GM21619 (cell line): Measurements from ENCODE around the gene RTN4RL2.

Experiments
- ATAC-seq: cut with Tn5 transposase; IDR thresholded peaks from one replicate; pipeline ENCODE4 v1.9.1; 2021; ENCODE audit not compliant: unreplicated experiment

RTN4RL2 gene

DNA sequence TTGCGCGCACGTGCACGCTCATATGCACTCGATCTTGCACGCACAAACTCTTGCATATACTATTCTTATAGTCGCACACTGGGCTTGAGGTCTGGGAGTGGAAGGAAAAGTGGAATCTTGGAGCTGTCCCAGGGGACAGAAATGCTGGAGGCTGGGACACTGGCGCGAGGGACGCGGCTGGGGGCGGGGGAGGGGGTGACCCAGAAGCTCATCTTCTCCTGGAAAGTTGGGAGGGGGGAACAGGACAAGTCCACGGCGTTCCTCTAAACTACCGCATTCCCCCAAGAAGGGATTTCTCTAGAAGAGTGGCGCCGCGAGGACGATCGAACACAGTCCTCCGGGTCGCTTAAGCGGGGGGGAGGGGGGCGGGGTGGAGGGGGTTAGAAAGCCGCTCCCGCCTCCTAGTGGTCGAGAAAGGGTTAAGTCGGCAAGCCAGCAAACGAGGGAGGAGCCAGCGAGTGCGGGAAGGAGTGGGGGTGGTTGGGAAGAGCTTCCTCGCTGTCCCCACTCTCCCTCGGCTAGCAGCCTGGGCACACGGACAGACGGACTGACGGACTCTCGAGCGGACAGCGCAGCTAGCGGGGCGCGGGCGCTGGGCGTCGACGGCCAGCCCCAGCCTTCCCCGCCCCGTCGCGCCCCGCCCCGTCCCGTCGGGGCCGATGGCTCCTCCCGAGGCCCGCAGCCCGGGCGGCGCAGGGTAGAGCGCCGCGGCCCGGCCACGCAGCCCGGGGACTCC, at the start of gene RTN4RL2:
RTN4RL2 (plus strand) TSS at position 507 of the 736 bp plus-strand sequence. CDS start 338 bp downstream, outside the sequence.
- peak; percentile 40 for ATAC-seq

DNA sequence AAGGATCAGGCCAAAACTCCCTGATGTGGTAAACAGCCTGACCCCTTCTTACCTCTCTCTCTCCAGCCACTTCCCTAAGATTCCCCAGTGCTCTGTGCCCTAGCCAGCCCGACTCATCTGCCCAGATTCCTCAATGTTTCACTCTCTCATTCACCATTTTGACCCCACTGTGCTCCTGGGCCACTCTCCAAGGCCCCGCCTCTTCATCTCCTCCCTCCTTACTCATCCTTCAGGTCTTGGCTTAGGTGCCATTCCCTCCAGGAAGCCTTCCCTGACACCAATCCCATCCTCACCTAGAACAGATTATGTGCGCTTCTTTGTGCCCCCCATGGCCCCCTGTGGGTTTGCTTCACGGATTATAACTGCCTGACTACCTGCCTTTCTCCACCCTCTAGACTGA, 46.6 kb upstream of the RTN4RL2 start:
- no peak for ATAC-seq

DNA sequence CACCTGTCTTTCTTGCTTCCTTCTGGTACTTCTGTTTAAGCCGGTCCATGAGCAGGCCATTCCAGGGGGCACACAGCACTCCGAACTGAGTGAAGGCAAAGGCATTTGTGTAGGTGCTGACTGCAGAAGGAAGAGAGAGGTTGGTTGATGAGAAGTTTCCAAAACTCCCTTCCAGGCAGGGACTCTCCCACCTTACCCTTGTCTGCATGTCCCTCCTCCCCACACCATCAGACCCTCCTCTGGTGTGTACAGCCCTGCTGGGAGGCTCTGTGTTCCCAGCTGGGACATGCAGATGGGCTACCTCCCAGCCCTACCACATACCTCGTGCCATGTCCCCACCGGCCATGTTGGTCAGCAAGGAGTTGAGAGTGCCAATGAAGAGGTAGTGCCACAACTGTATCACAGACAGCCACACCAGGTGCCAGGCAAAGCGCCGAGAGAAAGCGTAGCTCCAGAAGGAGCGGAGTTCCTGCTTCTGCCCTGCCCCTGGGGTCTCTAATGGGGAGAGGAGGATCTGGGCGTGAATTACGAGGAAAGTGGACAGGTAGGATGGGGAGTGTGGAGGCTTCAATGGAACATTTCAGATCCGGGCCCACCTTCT, 45.6 kb upstream of the RTN4RL2 start:
- ATAC-seq = no peak

DNA sequence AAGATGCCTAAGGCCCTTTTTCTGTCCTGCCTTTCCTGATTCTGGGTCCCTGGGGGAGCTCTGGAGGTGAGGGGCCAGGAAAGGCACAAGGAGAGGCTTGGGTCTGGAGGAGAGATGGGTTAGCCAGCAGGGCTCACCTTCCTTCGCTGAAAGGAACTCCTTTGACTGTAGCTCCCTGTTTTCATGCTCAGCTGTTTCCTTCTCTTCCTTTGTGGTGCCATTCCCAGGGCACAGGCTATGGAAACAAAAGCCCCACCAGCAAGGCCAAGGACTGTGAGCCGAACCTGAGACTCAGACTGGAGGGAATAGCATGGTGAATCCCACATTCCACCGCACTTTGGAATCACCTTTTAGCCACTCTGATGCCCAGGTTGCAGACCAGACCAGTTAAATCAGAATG, 43.9 kb upstream of the RTN4RL2 start:
- ATAC-seq = no peak

DNA sequence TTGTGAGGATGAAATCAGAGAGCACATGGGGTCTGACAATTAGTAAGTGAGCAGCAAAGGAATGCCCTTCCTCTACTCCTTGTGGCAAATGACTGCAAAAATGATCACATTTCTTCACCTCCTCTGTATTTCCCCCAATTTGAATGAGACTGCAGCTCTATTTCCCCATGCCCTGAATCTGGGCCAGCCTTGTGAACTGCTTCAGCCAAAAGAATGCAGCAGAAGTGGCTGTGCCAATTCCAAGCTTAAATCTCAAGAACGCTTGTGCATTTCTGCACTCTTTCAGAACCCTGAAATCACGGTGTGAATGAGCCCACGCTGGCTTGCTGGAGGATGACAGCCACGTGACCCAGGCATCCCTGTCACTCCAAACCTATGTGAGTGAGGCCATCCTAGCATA, 43.3 kb upstream of the RTN4RL2 start:
- ATAC-seq = no peak

DNA sequence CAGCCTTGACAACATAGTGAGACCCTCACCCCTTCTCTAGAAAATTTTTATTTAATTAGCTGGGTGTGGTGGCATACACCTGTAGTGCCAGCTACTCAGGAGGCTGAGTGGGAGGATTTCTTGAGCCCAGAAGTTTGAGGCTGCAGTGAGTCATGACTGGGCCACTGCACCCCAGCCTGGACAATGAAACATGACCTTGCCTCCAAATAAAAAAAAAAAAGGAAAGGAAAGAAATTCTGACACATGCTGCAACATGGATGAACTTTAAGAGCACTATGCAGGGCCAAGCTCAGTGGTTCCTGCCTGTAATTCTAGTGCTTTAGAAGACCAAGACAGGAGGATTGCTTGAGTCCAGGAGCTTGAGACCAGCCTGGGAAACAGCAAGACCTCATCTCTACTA, 42.2 kb upstream of the RTN4RL2 start:
- ATAC-seq = no peak

DNA sequence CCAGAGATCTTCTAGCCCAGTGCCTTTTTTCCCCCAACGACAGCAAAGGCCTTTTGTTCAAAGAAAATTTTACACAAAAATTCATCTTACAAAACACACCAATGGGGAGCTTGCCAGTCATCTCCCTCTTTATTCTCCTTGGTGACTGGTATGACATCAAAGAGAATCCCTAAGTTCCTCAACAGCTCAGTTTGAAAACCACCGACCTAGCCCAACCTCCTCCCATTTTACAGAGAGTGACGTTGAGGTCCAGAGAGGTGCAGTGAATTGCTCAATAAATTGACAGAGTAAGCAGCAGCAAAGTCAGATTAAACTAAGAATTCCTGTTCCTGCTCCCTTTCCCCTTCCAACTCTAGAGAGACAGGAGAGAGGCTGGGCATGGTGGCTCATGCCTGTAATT, 41.2 kb upstream of the RTN4RL2 start:
- ATAC-seq = no peak

DNA sequence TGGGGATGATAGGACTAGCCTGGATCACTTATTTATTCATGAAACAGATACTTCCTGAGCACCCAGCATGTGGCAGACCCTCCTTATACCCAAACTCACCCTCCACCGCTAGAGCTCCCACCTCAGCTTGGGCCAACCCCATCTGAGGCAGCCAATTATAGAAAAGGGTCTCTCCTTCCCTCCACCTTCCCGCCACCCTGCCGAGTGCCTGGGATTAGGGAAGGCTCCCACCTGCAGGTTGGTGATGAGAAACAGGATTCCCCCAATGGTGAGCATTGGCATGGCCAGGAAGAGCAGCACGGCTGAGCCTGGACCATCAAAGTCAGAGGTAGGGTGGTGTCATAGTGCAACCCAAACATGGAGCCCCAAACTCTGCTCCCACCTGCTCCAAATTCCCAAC, 39.3 kb upstream of the RTN4RL2 start:
- ATAC-seq = no peak

DNA sequence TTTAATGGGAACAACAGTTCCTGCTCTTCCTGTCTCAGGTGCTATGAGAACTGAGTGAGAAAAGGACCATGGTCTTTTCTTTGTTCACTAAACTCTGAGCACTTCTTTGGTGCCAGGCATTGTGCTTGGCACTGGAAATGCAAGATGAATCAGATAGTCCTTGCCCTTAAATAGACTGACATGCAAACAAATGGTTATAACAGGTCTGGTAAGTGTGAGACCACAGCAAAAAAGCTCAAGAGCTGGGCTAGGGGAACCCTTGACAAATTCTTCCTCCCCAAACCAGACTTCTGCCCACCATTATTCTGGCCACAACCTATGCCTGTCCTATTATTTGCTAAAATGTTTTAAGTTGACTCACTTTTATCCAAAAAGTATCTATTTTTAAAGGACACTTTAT, 38.5 kb upstream of the RTN4RL2 start:
- ATAC-seq = no peak

DNA sequence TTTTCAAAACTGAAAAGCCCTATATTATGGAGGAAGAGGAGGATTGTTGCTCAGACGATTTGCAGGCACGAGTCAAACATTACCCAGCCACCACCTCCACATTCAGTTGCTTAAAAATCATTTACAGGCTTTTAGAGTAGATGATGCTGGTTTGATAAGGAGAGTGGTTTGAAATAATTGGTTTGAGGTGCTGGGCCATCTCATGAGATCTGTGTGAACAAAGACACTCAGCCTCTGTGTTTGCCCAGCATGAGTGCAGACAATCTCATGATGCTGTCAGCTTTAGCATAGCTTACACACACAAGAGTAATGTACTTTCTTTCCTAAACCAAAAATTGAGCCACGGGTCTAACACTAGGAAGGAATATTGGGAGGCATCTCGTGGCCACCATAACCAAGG, 37.7 kb upstream of the RTN4RL2 start:
- ATAC-seq = no peak

DNA sequence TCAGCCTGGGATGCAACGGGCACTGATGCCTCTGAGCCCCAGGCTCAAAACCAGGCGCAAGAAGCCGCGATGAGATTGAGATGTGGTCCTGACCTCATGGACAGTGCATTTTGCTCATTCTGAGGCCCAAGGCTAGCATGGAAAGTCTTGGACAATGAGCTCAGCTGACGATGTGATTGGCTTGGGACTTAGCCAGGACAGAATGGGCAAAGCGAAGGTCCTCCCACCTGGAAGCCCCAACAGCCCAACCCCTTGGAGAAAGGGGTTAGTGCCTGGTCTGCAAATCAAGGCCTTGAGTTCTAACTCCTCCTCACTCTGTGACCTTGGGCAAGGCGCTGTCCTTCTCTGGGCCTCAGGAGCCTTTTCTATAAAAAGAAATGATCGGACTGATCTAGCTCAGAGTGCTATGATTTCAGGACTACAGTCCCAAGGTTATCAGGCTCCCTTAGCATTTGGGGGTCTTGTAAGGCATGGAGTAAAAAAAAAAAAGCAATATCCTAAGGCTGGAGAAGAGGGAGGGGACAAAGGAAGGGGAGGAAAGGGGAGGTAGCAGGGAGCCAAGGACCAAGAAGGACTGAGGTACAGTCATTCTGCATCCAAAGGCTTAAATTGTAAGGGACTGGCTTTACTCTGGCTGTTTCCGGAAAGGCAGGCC, 36.1 kb upstream of the RTN4RL2 start:
- no peak for ATAC-seq

DNA sequence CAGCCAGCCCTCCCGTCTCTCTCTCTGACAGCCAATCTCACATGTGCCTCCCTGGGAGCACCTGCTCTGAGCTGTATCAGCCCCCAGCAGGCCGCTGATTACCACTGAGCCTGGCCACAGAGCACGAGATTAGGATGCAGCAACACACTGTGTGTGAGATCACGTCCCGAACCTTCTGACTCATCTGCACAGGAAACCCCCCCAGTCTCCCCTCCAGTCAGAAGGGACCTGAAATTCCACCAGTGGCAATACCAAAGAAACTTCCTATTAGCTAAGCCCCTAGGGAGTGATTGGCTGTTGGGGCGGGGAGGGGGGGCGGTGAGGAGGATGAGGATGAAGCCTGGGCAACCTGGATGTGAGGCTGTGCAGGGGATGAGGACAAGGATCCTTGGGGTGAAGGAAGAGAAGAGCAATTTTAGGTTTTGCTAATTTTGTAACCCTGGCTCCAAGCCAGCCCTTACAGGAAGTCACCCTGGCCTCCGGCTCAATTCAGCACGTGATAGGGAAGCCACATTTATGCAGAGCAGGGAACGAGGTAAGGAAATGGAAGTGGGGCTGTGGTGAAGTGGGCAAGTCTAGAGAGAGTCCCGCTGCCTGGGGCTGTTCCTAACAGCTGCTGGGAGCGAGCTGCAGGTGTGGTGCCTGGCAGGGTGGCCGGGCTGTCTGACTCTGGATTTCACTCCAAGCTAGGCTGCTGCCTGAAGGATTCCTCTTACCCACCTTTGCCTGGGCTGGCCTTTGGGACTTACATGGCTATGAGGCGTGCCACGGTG, 35.4 kb upstream of the RTN4RL2 start:
- peak; percentile 88 for ATAC-seq

DNA sequence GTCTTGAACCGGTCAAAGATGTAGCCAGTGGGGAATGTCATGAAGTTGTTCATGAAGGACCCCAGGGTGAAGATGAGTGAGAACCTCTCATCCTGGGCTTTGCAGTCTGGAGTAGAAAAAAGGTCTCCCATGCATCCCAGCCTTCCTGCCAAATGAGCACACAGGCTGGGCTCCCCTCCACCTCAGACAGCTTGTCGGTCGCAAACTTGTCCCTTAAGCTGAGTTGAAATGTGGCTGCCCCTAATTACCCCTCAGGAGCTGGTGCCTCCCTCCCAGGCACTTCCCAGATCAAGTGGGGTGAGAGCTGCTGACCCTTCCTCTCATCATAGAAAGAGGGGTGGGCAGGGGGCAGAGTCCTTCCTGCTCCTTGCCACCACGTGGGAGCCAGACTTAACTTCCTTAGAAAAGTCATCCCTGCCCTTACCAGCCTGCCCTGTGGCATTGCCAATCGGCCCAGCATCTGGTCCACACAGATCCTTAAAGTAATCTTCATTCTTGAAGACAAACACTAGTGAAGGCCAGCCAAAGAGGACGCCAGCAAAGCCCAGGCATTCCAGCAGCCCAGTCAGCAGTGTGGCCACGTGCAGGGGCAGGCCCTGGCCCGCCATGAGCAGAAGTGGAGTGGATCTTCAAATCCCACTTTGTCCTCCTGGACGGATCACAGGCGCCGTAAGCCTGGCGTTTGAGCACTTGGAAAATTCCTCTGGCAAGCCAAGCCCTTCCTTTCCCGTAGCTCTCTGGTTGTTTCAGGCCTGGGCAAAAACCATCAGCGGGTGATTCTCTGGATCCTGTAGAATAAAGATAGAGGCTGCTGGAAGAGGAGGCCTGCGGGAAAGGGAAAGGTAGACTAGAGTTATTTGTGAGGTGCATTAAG, 34.5 kb upstream of the RTN4RL2 start:
- no peak for ATAC-seq

DNA sequence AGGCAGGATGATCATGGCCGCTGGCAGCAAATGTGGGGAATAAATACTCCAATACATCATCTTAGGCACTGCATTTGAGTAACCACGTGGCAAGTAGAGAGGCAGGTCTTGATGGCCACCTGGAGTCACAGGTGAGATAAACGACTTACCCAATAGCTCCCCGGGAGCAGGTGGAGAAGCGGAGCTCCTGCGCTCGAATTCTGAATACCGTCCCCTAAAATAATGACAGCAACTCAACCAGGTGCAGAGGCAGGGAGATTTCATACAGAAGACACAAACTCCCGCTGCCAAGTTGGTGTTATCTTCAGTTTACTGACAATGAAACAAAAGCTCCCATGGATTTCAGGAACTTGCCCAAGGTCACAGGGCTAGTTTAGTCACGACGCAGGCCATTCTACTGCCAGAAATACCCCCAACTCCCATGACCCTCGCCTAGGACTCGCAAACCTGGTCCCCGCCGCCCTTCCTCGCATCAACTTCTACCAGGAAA, 33.8 kb upstream of the RTN4RL2 start:
- ATAC-seq = no peak

DNA sequence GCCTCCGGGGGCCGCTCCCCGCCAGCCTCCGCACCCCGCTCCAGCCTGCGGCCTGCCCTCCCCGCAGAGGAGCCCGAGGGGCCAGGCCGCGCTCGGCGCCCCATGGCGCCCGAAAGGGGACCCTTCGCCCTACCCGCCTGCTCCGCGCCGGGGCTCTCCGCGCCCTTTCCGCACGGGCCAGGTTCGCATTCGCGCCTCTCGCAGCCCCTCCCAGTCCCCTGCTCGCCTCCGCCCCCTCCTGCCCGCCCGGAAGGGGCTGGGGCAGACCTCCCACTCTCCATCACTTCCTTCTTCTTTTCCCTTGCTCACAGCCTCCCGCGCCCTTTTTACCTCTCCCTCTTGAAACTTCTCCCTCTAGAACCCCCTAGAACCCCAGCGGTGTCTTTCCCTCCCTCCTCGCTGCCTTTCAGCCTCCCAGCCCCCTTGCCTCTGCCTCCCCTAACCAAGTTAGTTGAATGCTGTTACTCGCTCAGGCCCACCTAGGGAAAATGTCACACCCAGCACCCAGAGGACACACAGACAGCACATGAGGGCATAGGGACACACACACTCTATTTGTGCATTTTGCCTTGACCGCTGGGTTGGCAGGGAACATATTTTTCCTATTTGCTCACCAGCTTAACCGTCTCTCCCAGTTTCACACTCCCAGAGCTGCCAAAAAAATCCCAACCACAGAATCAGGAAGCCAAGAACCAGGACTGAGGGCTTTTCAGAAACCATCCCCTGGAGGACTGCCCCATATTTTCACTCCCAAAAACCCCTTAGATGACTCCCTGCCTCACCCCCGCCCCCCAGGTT, 33.2 kb upstream of the RTN4RL2 start, which contains the start of gene SLC43A3:
SLC43A3 (minus strand) TSS at position 193 of the 798 bp plus-strand sequence. CDS start 949 bp downstream, outside the sequence.
- ATAC-seq = peak; percentile 58

DNA sequence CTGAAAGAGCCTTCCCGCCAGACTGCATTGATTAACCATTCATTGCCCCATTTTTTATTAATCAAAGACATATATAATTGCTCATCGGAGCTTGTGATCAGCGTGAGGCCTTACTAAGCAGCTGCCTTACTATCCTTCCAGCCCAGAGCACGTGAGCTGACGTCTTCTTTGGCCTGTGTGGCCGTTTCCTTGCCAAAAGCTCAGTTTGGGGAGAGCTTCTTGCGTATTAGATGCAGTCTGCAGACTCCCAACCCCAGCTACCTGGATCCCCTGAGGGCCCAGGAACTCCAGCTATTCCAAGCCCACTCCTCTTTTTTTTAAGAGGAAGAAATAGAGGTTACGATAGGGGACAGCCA, 32.6 kb upstream of the RTN4RL2 start:
- no peak for ATAC-seq

DNA sequence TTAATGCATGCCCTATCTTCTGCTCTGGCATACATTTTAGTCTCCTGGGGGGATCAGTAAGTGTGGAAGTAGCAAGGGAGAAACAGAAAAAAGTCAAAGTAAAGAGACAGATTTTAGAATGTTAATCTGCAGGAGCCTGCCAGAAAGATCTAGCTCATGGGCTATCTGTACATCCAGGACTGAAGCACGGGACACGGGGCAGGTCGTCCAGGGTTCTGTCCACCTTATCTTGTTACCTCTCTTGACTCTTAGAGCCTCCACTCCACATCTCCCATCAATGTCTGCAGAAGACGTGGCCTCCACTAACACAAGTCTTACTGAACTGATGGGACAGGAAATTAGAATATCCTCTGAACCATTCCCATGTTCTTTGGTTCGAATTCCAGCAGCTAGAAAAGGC, 31.7 kb upstream of the RTN4RL2 start:
- ATAC-seq = no peak

DNA sequence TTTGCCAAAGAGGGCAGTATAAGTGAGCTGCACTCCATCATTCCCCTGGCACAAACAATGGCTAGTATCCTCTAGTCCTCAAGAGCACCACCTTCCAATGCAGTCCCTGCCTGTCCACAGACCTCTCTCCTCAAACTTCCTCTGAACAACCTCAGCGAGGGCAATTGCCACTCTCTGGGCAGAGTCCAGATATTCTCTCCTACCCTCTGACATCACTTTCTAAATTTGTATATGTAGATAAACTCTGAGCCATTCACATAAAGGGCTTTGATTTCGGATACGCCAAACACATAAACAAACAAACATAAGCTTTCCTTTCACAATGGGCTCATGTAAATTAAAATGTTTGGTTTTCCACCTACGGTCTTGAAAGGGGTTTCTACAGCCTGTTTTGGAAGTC, 30.4 kb upstream of the RTN4RL2 start:
- no peak for ATAC-seq

DNA sequence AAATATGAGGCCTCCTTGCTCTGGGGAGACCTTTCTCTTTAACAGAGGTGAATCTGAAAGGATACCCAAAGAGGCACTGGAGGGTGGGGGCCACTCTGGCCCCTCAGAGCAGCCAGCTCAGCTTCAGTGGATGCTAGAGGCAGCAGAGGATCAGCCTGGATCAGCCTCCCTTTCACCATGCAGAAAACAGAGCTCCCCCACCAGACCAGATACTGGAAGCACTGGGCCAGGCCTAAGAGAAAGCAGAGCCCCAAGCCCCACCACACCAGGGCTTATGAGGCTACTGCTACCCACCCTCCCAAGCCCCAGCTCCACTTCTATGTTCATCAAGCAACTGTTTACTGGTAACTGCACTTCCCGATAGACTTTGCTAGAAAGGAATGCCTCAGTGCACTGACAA, 29.4 kb upstream of the RTN4RL2 start:
- no peak for ATAC-seq

DNA sequence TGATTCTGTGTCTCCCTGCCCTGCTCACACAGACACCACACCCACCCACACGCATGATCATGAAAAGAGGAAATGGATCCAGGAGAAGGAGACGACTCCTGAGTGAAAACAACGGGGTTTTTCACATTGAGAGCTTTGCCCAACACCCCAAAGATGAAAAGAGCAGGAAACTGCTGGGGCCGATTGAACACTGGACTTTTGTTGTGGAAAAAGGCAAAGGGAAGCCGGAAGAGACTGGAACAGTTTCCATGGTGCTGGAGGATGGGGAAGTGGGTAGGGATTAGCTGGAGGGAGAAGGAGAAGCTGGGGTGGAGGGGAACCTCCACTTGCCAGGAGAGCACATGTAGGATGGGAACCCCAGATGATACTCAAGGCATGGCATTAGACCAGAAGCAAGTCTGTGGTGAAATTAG, 28.2 kb upstream of the RTN4RL2 start:
- no peak for ATAC-seq
